HG02763 (cell line): Measurements from ENCODE around the gene TRIM6.
"Not testable (repeated sequence)": the region's sequence is repeated elsewhere in the genome, so short reads cannot be mapped to it uniquely, and the experiment has no call there.

ENCODE experiments used
- ATAC-seq: cut with Tn5 transposase; IDR thresholded peaks from one replicate; pipeline ENCODE4 v1.9.1; 2021; ENCODE audit warnings: mild to moderate bottlenecking, moderate library complexity; ENCODE audit not compliant: unreplicated experiment

The TRIM6 gene

GRCh38 chr11:5603326-5603725 is 6.9 kb downstream of the TRIM6 start:
- ATAC-seq = no peak

GRCh38 chr11:5604896-5605295 is 8.5 kb downstream of the TRIM6 start:
- no peak for ATAC-seq

GRCh38 chr11:5605849-5606248 is 9.4 kb downstream of the TRIM6 start:
- no peak for ATAC-seq

GRCh38 chr11:5608808-5609207 is 12.4 kb downstream of the TRIM6 start:
- ATAC-seq = no peak

- no peak for ATAC-seq
Observed at GRCh38 chr11:5610446-5610845, 14.0 kb downstream of the TRIM6 start.

- ATAC-seq = no peak
Observed at GRCh38 chr11:5611627-5612026, 15.2 kb downstream of the TRIM6 start.

- no peak for ATAC-seq
Observed at GRCh38 chr11:5618807-5619206, 22.4 kb downstream of the TRIM6 start.

- ATAC-seq = no peak
Observed at GRCh38 chr11:5620651-5621521, 24.4 kb downstream of the TRIM6 start.

GRCh38 chr11:5621580-5621979 is 25.1 kb downstream of the TRIM6 start:
- ATAC-seq = no peak

- ATAC-seq = no peak
Observed at GRCh38 chr11:5622802-5623201, 26.4 kb downstream of the TRIM6 start.

GRCh38 chr11:5624489-5625279 is 28.2 kb downstream of the TRIM6 start, which contains the start of gene TRIM34:
TSS of gene TRIM34 (plus strand) at chr11:5625001. CDS start at chr11:5632332, 7,331 bp downstream.
- peak; percentile 96 for ATAC-seq

GRCh38 chr11:5625281-5625680 is 28.8 kb downstream of the TRIM6 start:
- peak; percentile 2 for ATAC-seq

- ATAC-seq = no peak
Observed at GRCh38 chr11:5626196-5626595, 29.8 kb downstream of the TRIM6 start.

- ATAC-seq = no peak
Observed at GRCh38 chr11:5631417-5631816, 35.0 kb downstream of the TRIM6 start.

- peak; percentile 97 for ATAC-seq
Observed at GRCh38 chr11:5631969-5632635, 35.7 kb downstream of the TRIM6 start.

- no peak for ATAC-seq
Observed at GRCh38 chr11:5639953-5640352, 43.5 kb downstream of the TRIM6 start.

- no peak for ATAC-seq
Observed at GRCh38 chr11:5643585-5643984, 47.1 kb downstream of the TRIM6 start.

GRCh38 chr11:5646139-5646538 is 49.7 kb downstream of the TRIM6 start:
- no peak for ATAC-seq

GRCh38 chr11:5655474-5655873 is 59.0 kb downstream of the TRIM6 start:
- no peak for ATAC-seq

- ATAC-seq = not testable (repeated sequence)
Observed at GRCh38 chr11:5656956-5657355, 60.5 kb downstream of the TRIM6 start.

GRCh38 chr11:5658318-5658717 is 61.9 kb downstream of the TRIM6 start:
- no peak for ATAC-seq
